ENCODE data around the gene DMC1.
"Not testable (repeated sequence)": the region's sequence is repeated elsewhere in the genome, so short reads cannot be mapped to it uniquely, and the experiment has no call there.

The DMC1 gene

GRCh38 chr22:38601221-38601764, 31.3 kb upstream of the DMC1 start:
- H3K4me3 ChIP-seq (ENCODE audit: low read depth, low read length): no peak overlapping the region
- ChIA-PET POLR2A (no interaction called here), CTCF (no interaction called here)
- no peak for TF ChIP-seq CTCF (IDR thresholded peaks at IDR 0.05; ENCODE audit: insufficient read depth, low read length, missing control alignments)
- DNase-seq (ENCODE audit: low read depth, low spot score): no peak

- DNase-seq (ENCODE audit: low read depth, low spot score): no peak
- H3K4me3 ChIP-seq (ENCODE audit: low read depth, low read length): no peak overlapping the region
- ChIA-PET POLR2A (no interaction called here), CTCF (no interaction called here)
- TF ChIP-seq CTCF (IDR thresholded peaks at IDR 0.05; ENCODE audit: insufficient read depth, low read length, missing control alignments): no peak
Observed at GRCh38 chr22:38599466-38599865, 29.5 kb upstream of the DMC1 start.

- H3K4me3 ChIP-seq (ENCODE audit: low read depth, low read length); DNase-seq (ENCODE audit: low read depth, low spot score); POLR2A ChIA-PET: not testable (repeated sequence)
- CTCF ChIA-PET: interaction anchor here (1.2 kb wide), 2 partner anchors 8 to 14 kb away, joined by 4 to 5 read pairs; no protein-coding TSS in a partner anchor
Observed at GRCh38 chr22:38582923-38583322, 12.9 kb upstream of the DMC1 start.

GRCh38 chr22:38578505-38578904, 8.5 kb upstream of the DMC1 start:
- CTCF ChIA-PET: interaction anchor here (0.6 to 1.0 kb wide), 2 partner anchors 15 to 526 kb away, joined by 3 to 4 read pairs; no protein-coding TSS in a partner anchor
- no peak for DNase-seq (ENCODE audit: low read depth, low spot score)
- POLR2A ChIA-PET: no interaction called here
- no peak overlapping the region for H3K4me3 ChIP-seq (ENCODE audit: low read depth, low read length)
- TF ChIP-seq CTCF (IDR thresholded peaks at IDR 0.05; ENCODE audit: insufficient read depth, low read length, missing control alignments): no peak

GRCh38 chr22:38572065-38572464, 2.1 kb upstream of the DMC1 start:
- CTCF ChIA-PET: interaction anchor here (0.7 to 3.8 kb wide), 37 partner anchors 9 to 518 kb away, joined by 3 to 79 read pairs (median 4); partner anchors contain the start of gene PICK1
- POLR2A ChIA-PET: no interaction called here
- peak; percentile 30 for TF ChIP-seq CTCF (IDR thresholded peaks at IDR 0.05; ENCODE audit: insufficient read depth, low read length, missing control alignments)
- no peak overlapping the region for H3K4me3 ChIP-seq (ENCODE audit: low read depth, low read length)
- no peak for DNase-seq (ENCODE audit: low read depth, low spot score)

- H3K4me3 ChIP-seq (ENCODE audit: low read depth, low read length): peak overlapping the region; percentile 75
- POLR2A ChIA-PET: interaction anchor here (0.6 kb wide), 1 partner anchor 17 kb away, joined by 4 read pairs; no protein-coding TSS in a partner anchor
- no peak for TF ChIP-seq CTCF (IDR thresholded peaks at IDR 0.05; ENCODE audit: insufficient read depth, low read length, missing control alignments)
- CTCF ChIA-PET: interaction anchor here (0.7 to 3.8 kb wide), 15 partner anchors 8 to 516 kb away, joined by 3 to 79 read pairs (median 4); partner anchors contain the start of genes PICK1 and TOMM22
- DNase-seq (ENCODE audit: low read depth, low spot score): no peak
Observed at GRCh38 chr22:38570779-38571364, 889 bp upstream of the DMC1 start.

All from AG04449 (cell line).